ENCODE data around the gene BDH1. TPM values are rescaled to one million over a fixed set of nuclear protein-coding genes. Genes with fewer than 3 reads are reported as not detected.

Gene BDH1
- polyA plus RNA-seq, 1 of the 3 experiments (the other 2 are of a cell fraction): 19.8 TPM

GRCh38 chr3:197550489-197550888 is 5.3 kb downstream of the BDH1 start:
- Histone ChIP-seq H3K4me3 (ENCODE audit: low read depth in 2 of 2, low read length in 1 of 2) (no peak overlapping the region), H4K20me1 (ENCODE audit: insufficient read depth) (no peaks in the 10 kb centered on the region), H2AFZ (ENCODE audit: low read depth) (no peak overlapping the region), H3K36me3 (replicated peaks in 1 of 2; ENCODE audit: control insufficient read depth in 1 of 2, insufficient read depth in 2 of 2, low read length in 1 of 2) (no peaks in the 10 kb centered on the region), H3K4me1 (ENCODE audit: control insufficient read depth in 1 of 2, insufficient read depth in 2 of 2, low read depth in 1 of 2, low read length in 1 of 2) (peaks cover 0 to 9% of the 10 kb centered on the region in 2 experiments; a peak in 1 of 4 replicates), H3K27ac (ENCODE audit: low read depth in 2 of 2, low read length in 1 of 2) (no peak overlapping the region), H3K79me2 (ENCODE audit: insufficient read depth) (no peaks in the 10 kb centered on the region), H3K27me3 (ENCODE audit: insufficient read depth) (no peaks in the 10 kb centered on the region), H3K9ac (no peak overlapping the region), H3F3A (replicated peaks; ENCODE audit: insufficient read depth) (peaks cover 6% of the 10 kb centered on the region), H3K9me2 (no peaks in the 10 kb centered on the region), H3K9me3 (no peaks in the 10 kb centered on the region), H3K4me2 (no peak overlapping the region)
- 88% methylated on average over 9 of the region's 9 CpGs for WGBS (ENCODE audit: low lambda C conversion rate)
- ChIA-PET POLR2A (no interaction called here), CTCF (no interaction called here)
- no peak for TF ChIP-seq EZH2phosphoT487 (IDR thresholded peaks at IDR 0.05; ENCODE audit: borderline replicate concordance, low read depth)
- TF ChIP-seq SMC3 (IDR thresholded peaks at IDR 0.05; ENCODE audit: low read depth, low read length): no peak
- TF ChIP-seq GATA2 (CRISPR knock-in tag; IDR thresholded peaks at IDR 0.05): no peak
- no peak for TF ChIP-seq TEAD4 (IDR thresholded peaks at IDR 0.05; ENCODE audit: borderline replicate concordance, insufficient read depth)
- TF ChIP-seq, protein P1, sequence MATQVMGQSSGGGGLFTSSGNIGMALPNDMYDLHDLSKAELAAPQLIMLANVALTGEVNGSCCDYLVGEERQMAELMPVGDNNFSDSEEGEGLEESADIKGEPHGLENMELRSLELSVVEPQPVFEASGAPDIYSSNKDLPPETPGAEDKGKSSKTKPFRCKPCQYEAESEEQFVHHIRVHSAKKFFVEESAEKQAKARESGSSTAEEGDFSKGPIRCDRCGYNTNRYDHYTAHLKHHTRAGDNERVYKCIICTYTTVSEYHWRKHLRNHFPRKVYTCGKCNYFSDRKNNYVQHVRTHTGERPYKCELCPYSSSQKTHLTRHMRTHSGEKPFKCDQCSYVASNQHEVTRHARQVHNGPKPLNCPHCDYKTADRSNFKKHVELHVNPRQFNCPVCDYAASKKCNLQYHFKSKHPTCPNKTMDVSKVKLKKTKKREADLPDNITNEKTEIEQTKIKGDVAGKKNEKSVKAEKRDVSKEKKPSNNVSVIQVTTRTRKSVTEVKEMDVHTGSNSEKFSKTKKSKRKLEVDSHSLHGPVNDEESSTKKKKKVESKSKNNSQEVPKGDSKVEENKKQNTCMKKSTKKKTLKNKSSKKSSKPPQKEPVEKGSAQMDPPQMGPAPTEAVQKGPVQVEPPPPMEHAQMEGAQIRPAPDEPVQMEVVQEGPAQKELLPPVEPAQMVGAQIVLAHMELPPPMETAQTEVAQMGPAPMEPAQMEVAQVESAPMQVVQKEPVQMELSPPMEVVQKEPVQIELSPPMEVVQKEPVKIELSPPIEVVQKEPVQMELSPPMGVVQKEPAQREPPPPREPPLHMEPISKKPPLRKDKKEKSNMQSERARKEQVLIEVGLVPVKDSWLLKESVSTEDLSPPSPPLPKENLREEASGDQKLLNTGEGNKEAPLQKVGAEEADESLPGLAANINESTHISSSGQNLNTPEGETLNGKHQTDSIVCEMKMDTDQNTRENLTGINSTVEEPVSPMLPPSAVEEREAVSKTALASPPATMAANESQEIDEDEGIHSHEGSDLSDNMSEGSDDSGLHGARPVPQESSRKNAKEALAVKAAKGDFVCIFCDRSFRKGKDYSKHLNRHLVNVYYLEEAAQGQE (IDR thresholded peaks at IDR 0.05; ENCODE audit: low read depth, low read length): no peak
- TF ChIP-seq, protein P2, sequence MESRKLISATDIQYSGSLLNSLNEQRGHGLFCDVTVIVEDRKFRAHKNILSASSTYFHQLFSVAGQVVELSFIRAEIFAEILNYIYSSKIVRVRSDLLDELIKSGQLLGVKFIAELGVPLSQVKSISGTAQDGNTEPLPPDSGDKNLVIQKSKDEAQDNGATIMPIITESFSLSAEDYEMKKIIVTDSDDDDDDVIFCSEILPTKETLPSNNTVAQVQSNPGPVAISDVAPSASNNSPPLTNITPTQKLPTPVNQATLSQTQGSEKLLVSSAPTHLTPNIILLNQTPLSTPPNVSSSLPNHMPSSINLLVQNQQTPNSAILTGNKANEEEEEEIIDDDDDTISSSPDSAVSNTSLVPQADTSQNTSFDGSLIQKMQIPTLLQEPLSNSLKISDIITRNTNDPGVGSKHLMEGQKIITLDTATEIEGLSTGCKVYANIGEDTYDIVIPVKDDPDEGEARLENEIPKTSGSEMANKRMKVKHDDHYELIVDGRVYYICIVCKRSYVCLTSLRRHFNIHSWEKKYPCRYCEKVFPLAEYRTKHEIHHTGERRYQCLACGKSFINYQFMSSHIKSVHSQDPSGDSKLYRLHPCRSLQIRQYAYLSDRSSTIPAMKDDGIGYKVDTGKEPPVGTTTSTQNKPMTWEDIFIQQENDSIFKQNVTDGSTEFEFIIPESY (IDR thresholded peaks at IDR 0.05; ENCODE audit: borderline replicate concordance, low read depth): no peak
- no peak for TF ChIP-seq EP300 (IDR thresholded peaks at IDR 0.05; ENCODE audit: borderline replicate concordance in 1 of 2, low read depth in 1 of 2, low read length in 1 of 2)
- DNase-seq: no peak

- H3F3A ChIP-seq (replicated peaks; ENCODE audit: insufficient read depth): peaks cover 4% of the 10 kb centered on the region
- H3K9me3 ChIP-seq: no peaks in the 10 kb centered on the region
- no peak overlapping the region for H3K4me3 ChIP-seq (ENCODE audit: low read depth in 2 of 2, low read length in 1 of 2)
- no peak overlapping the region for H3K27ac ChIP-seq (ENCODE audit: low read depth in 2 of 2, low read length in 1 of 2)
- H4K20me1 ChIP-seq (ENCODE audit: insufficient read depth): no peaks in the 10 kb centered on the region
- H3K4me1 ChIP-seq (ENCODE audit: control insufficient read depth in 1 of 2, insufficient read depth in 2 of 2, low read depth in 1 of 2, low read length in 1 of 2): peaks cover 0 to 8% of the 10 kb centered on the region in 2 experiments; a peak in 1 of 4 replicates
- H3K79me2 ChIP-seq (ENCODE audit: insufficient read depth): no peaks in the 10 kb centered on the region
- no peak overlapping the region for H3K4me2 ChIP-seq
- ChIA-PET CTCF (no interaction called here), POLR2A (interaction anchor here (0.8 kb wide), 1 partner anchor 21 kb away, joined by 5 read pairs; no protein-coding TSS in a partner anchor)
- H3K9ac ChIP-seq: no peak overlapping the region
- no peak for DNase-seq
- no peaks in the 10 kb centered on the region for H3K9me2 ChIP-seq
- no peak overlapping the region for H2AFZ ChIP-seq (ENCODE audit: low read depth)
- H3K27me3 ChIP-seq (ENCODE audit: insufficient read depth): no peaks in the 10 kb centered on the region
- 95% methylated on average over 4 of the region's 6 CpGs for WGBS (ENCODE audit: low lambda C conversion rate)
- no peaks in the 10 kb centered on the region for H3K36me3 ChIP-seq (replicated peaks in 1 of 2; ENCODE audit: control insufficient read depth in 1 of 2, insufficient read depth in 2 of 2, low read length in 1 of 2)
- TF ChIP-seq, protein P3, sequence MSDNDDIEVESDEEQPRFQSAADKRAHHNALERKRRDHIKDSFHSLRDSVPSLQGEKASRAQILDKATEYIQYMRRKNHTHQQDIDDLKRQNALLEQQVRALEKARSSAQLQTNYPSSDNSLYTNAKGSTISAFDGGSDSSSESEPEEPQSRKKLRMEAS (IDR thresholded peaks at IDR 0.05; ENCODE audit: low read depth): no peak
- TF ChIP-seq, protein P1 (IDR thresholded peaks at IDR 0.05; ENCODE audit: low read depth, low read length): no peak
- TF ChIP-seq SIN3A (IDR thresholded peaks at IDR 0.05; ENCODE audit: borderline replicate concordance, low read depth, low read length): no peak
- no peak for TF ChIP-seq POLR2AphosphoS5 (IDR thresholded peaks at IDR 0.05; ENCODE audit: low read depth, low read length)
- no peak for TF ChIP-seq RFX5 (IDR thresholded peaks at IDR 0.05; ENCODE audit: low read length)
- TF ChIP-seq, protein P4, sequence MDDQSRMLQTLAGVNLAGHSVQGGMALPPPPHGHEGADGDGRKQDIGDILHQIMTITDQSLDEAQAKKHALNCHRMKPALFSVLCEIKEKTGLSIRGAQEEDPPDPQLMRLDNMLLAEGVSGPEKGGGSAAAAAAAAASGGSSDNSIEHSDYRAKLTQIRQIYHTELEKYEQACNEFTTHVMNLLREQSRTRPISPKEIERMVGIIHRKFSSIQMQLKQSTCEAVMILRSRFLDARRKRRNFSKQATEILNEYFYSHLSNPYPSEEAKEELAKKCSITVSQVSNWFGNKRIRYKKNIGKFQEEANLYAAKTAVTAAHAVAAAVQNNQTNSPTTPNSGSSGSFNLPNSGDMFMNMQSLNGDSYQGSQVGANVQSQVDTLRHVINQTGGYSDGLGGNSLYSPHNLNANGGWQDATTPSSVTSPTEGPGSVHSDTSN (IDR thresholded peaks at IDR 0.05): no peak
- no peak for TF ChIP-seq MEF2A (IDR thresholded peaks at IDR 0.05; ENCODE audit: borderline replicate concordance, low read depth)
- TF ChIP-seq TAF1 (IDR thresholded peaks at IDR 0.05; ENCODE audit: borderline replicate concordance, low read depth, low read length): no peak
- TF ChIP-seq EZH2phosphoT487 (IDR thresholded peaks at IDR 0.05; ENCODE audit: borderline replicate concordance, low read depth): no peak
- no peak for TF ChIP-seq NFIC (IDR thresholded peaks at IDR 0.05; ENCODE audit: borderline replicate concordance)
Observed at GRCh38 chr3:197549261-197549885, 6.4 kb downstream of the BDH1 start.

All from SK-N-SH (cell line).